ENCODE results near the gene PIK3R1. TPM values are rescaled to one million over a fixed set of nuclear protein-coding genes. Genes with fewer than 3 reads are reported as not detected.

Gene PIK3R1
- total RNA-seq, 2 donors from 2014 or later = 65.2 to 172 TPM

DNA sequence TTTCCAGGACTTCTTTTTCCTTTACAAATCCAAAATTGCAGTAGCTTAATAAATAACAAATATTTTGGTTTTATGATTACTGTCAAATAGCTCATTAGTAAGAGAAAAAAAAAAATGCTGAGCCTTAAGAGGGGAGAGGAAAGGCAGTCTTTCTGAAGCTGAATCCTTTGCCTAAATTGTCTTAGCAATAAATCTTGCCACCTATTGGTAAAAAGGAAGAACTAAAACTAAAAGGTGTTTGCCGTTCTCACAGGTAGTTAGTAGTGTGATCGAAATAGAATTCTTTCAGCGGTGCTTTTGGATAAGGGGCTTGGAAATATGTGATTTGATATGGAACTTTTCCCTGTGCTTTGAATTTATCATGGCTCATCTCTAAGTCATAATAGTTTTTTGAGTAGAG is 31.2 kb downstream of the PIK3R1 start:
- no peak for DNase-seq (ENCODE audit: low spot score)
- intact Hi-C loops (cut with DNase I) = no loop called here

DNA sequence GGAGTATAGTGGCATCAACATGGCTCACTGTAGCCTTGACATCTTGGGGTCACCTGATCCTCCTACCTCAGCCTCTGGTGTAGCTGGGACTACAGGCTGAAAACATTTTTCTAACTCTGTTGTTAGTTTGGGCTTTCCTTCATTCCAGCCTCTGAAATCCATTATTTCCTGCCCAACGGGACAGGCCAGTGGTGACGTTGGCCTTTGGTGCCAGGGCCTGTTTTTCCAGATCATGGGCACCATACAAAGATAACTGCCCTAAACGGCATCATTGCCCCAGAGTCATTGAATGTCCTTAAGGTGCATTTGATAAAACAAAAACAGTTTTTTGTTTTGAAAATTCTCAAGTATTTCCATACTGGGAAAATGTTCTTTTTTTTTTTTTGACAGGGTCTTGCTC is 32.1 kb downstream of the PIK3R1 start:
- intact Hi-C loops (cut with DNase I) = no loop called here
- DNase-seq (ENCODE audit: low spot score) = no peak

GRCh38 chr5:68248896-68249295 is 33.3 kb downstream of the PIK3R1 start:
- intact Hi-C loops (cut with DNase I) = no loop called here
- no peak for DNase-seq (ENCODE audit: low spot score)

- no peak for DNase-seq (ENCODE audit: low spot score)
- intact Hi-C loops (cut with DNase I) = no loop called here
Measured at GRCh38 chr5:68249520-68249919, 34.0 kb downstream of the PIK3R1 start.

DNA sequence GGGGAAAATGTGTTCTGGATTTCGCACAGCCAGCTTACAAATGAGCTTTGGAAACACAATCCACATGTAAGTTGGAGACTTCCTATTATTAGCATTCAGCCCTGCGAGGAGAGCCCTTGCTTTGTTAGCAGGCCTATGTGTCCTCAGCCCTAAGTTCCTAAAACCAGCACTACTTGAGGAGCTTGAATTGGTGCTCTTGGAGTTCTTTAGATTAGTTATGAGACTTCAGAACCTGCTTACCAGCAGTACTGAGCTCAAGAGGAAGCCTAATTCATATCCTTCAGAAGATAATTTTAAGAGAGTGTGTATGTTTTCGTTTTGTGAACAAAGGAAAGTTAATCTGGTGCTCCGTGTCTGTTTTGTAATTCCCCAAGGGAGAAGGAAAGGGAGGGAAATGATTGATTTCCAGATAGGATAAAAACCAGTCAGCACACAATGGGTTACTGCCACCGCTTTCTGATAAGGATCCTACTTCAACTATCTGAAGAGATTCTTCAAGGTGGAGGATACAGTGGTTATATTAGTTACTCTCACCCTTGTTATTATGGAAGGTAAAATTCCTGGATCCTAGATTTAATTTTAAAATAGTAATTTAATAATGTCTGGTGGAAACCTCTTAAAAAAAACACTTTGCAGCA is 35.2 kb downstream of the PIK3R1 start:
- intact Hi-C loops (cut with DNase I) = loop anchor here in 1 of 2 donors (5.0 kb wide), 1 partner anchor 1003 kb away; no protein-coding TSS in a partner anchor
- no peak for DNase-seq (ENCODE audit: low spot score)

DNA sequence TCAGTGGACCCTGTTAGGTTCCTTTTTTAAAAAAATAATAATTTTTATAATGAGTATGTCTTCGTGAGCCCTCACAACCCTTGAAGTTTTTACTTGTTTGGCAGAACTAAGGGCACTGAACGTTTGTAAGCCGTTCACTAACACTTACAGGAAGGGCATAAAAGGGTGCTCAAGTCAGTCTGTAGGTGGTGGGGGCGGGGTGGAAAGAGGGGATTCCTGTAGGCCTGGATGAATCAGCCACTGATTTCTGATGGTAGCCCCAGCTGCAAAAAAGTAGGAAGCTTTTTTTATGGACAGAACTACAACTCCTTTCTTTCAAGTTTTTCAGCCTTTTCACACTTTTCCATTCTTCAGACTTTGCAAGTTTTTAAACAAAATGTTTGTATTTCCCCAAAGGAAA is 35.8 kb downstream of the PIK3R1 start:
- intact Hi-C loops (cut with DNase I) = loop anchor here in 1 of 2 donors (5.0 kb wide), 1 partner anchor 1004 kb away; no protein-coding TSS in a partner anchor
- no peak for DNase-seq (ENCODE audit: low spot score)

- peak; percentile 79 for DNase-seq (ENCODE audit: low spot score)
Measured at GRCh38 chr5:68251804-68252522, 36.4 kb downstream of the PIK3R1 start.

DNA sequence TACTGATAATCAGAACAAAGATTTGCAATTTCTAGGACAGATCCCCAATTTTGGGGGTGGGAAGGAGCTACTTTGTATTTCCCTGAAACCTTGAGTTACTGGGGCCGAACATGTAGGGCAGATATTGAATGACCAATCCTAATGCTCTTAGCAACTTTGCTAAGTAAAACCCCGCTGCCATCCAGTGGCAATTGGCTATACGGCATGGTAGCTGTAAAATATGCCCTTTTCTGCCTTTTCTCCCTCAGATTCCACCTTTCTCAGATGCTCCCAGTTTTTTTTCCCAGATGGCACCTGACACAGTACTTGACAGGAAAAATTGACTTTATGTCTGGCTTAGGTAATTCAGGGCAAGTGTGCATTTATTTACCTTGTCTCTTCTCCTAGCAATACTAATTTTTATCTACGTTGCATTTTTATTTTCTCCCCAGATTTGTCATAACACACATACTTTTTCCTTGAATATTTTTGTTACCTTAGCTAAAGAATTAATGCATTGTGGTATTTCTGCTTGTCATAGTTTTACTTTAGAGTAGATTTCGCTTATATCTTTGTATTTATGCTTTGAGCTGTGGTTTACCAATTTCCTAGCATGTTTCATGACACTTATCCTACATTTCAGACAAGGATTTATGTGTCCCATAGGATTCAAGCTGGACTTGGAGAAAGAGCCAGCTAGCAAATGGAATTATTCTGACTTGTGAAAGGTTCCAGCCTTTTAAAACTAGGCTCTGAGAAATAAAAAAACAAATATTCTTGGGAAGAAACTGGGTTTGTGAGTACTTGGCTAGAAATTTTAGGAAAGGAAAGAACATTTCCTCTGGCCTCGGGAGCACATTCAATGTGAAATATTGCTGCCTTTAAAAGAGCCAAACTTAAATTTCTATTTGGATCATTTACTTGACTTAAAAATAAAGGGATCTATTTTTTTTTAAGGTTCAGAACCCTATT is 37.4 kb downstream of the PIK3R1 start:
- no peak for DNase-seq (ENCODE audit: low spot score)
- intact Hi-C loops (cut with DNase I) = loop anchor here in 1 of 2 donors (5.0 kb wide), 1 partner anchor 1006 kb away; no protein-coding TSS in a partner anchor

More at GRCh38 chr5:68251804-68252522, 36.4 kb downstream of the PIK3R1 start:
- intact Hi-C loops (cut with DNase I) = loop anchor here in 1 of 2 donors (5.0 kb wide), 1 partner anchor 1005 kb away; no protein-coding TSS in a partner anchor

DNA sequence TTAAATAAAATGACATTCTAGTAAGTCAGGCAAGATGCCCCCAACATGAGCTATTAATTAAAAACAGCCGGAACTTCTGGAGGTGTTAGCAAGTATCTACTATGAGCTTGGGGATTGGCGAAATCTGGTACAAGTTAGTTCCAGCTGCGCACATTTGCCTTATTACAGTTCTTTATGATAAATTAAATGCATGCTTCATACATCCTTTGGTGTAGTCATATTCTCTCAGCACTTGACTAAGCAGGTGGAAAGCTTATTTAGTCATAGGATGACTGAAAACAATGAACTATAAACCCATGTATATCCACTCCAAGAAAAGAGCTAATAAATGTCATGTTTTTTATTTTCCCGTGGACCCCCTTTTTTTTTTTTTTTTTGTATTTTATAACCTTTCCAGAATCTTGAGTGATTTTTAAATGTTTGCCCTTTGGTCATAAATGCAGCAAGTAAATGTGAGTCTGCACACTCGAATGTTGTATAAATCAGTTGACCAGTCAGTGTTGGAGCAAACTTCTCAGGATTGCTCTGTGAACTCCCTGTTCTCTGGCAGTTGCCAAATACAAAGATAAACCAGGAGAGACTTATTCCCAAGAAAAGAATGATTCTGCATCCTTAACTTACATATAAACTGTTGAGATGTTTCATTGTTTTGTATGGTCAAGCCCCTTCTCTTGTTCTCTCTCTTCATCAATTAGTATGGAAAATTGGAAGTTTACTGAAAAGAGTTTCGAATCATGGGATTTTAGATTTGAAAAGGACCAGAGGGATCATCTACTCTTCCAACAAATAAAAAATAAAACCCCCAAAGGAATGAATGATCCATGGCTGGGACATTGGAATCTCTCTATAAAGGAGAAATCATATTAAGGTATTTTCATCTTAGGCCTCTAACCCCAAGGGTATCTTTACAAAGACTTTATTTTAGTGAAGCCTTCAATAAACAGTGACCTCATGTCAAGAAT is 38.3 kb downstream of the PIK3R1 start:
- no peak for DNase-seq (ENCODE audit: low spot score)
- intact Hi-C loops (cut with DNase I) = loop anchor here in 1 of 2 donors (5.0 kb wide), 1 partner anchor 1007 kb away; no protein-coding TSS in a partner anchor

DNA sequence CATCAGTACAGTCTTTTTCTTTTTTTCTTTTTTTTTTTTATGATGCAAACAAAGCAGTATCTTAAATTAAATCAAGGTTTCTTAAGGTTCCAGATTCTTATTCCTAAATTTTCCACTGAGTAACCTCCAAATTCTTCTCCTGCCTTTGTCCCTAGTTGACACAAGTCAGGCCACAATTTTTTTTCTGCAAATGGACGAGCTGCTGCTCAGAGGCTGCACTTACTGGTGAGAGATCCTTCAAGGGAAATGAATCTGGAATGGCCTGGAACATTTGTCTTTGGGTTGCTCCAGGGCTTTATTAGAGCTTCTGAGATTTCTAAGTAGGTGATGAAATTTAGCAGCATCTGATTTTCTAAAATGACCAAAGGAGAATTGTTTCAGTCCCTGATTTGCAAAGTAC is 39.3 kb downstream of the PIK3R1 start:
- no peak for DNase-seq (ENCODE audit: low spot score)
- intact Hi-C loops (cut with DNase I) = loop anchor here in 1 of 2 donors (5.0 kb wide), 1 partner anchor 1008 kb away; no protein-coding TSS in a partner anchor

DNA sequence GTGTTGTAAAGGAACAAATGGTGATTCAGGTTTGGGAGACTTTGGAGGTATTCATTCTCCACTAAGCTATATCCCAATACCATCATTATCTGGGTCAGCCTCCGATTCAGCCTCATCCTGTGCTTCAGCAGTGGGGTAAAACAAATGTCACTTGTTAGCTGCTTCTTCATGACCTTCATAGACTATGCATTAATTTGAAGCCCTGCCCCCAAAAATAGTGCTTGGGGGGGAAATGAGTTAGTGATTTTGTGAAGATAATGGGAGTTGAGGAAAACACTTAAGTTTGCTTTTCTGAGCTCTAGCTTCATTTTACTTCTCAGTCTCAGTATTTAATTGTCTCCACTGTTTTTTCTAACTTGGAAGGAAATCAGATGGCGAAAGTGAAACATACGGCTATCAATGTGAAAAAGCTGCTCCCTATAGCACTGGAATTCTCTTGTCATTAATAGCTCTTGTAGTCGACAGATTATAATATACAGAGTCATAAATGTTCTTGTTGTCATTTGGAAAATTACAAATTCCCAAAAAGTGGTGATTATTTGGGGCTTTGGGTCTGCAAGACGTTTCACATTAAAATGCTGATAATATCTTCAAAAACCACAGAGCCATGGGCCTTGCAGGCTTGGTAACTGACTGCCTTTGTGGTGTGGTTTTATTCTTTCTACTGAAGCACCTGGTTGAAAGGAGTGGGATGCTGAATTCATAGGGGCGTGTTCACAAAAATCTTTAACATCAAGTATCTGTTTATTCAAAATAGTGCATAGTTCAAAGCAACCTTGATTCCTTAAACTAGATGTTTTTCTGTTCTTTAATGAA is 40.0 kb downstream of the PIK3R1 start:
- intact Hi-C loops (cut with DNase I) = no loop called here
- no peak for DNase-seq (ENCODE audit: low spot score)

DNA sequence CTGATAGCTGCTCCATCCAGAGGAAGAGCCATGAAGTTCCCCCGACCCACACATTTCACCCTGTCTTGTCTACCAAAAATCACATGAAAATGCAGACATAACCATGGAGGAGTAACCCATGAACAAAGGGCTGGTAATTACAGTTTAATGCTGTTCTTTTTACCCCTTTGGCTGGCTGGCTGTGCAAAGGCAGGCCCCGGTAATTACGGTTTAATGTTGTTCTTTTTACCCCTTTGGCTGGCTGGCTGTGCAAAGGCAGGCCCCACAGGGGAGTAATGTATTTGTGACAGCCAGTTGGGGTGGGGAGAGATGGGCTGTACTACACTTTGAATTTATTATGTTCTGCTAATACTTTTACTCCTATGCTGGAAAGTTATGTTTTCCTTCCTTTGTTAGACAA is 41.7 kb downstream of the PIK3R1 start:
- intact Hi-C loops (cut with DNase I) = no loop called here
- no peak for DNase-seq (ENCODE audit: low spot score)

DNA sequence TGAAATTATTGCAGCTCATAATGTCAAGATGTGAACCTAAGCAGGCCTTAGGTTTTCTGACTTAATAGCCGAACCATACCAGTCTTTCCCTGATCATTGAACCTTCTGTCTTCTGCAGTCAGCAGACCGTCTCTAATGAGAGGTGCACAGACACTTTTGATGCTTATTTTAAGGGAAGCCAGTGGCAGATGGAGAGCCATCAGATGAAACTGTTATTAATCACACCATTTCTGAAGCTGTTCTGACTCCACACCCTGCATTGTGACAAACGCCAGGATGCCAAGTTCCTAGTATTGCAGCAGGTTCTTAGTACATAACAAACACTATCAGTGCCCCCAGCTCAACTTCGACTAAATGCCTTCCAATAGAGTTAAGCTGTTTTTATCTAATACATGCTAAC is 43.0 kb downstream of the PIK3R1 start:
- intact Hi-C loops (cut with DNase I) = no loop called here
- no peak for DNase-seq (ENCODE audit: low spot score)

DNA sequence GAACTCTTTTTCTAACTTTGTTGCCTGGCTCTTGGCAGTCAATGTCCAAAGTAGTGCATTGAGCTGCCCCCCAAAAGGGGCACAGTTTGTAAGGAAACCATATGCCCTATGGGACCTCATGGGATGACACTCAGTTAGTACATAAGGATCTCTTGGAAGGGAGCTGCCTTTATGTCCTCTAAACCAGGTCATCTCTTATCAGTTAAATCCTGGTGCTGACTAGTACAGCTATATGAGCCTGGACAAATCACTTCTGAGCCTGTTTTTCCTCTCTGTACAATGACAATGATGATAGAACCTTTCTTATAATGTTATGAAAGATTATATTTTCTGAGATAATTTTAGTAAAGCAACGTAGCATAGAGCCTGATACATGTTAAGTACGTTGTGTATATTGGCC is 44.1 kb downstream of the PIK3R1 start:
- intact Hi-C loops (cut with DNase I) = loop anchor here in 1 of 2 donors (5.0 kb wide), 1 partner anchor 722 kb away; no protein-coding TSS in a partner anchor

GRCh38 chr5:68260467-68260866 is 44.9 kb downstream of the PIK3R1 start:
- intact Hi-C loops (cut with DNase I) = loop anchor here in 1 of 2 donors (5.0 kb wide), 1 partner anchor 723 kb away; no protein-coding TSS in a partner anchor
- DNase-seq (ENCODE audit: low spot score) = no peak

More for the DNA sequence above, 44.1 kb downstream of the PIK3R1 start:
- no peak for DNase-seq (ENCODE audit: low spot score)

- no peak for DNase-seq (ENCODE audit: low spot score)
- intact Hi-C loops (cut with DNase I) = loop anchor here in 1 of 2 donors (5.0 kb wide), 1 partner anchor 724 kb away; no protein-coding TSS in a partner anchor
Measured at GRCh38 chr5:68261169-68261568, 45.6 kb downstream of the PIK3R1 start.

- intact Hi-C loops (cut with DNase I) = loop anchor here in 1 of 2 donors (5.0 kb wide), 1 partner anchor 724 kb away; no protein-coding TSS in a partner anchor
- no peak for DNase-seq (ENCODE audit: low spot score)
Measured at GRCh38 chr5:68261569-68262065, 46.1 kb downstream of the PIK3R1 start.

Measured in posterior vena cava (tissue), 2 donors.